GM19240 (cell line): ENCODE data around the gene LRP1B.

ENCODE experiments used
- DNase-seq: peaks from one replicate; pipeline ENCODE4 v3.0.0; 2011; ENCODE audit warnings: low spot score; ENCODE audit not compliant: insufficient read length

Gene LRP1B

DNA sequence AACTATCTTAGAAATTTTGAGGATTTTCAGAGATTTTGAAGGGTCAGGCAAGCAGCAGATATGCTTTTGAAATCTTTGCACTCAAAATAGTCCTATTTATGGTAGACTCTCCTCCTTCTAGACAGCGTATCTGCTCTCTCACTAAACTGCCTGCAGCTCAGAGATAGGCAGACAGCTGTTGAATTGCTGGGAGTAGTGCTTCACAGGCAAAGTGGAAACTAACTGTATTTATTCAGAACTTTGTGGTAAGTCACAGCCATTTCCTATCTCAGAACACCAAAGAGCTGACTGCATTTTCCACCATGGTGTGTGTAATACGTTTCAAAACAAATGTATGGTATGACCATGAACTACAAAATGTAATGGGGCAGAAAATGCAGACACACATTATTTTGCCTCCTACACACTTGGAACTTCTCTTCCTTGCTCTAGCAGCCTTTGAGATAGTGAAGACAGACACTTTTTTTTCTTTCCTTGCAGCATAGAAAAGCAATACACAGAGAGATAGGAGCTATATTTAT is 352.4 kb downstream of the LRP1B start:
- DNase-seq, result no peak

- no peak for DNase-seq
Observed at GRCh38 chr2:141770530-141770929, 360.3 kb downstream of the LRP1B start.

DNA sequence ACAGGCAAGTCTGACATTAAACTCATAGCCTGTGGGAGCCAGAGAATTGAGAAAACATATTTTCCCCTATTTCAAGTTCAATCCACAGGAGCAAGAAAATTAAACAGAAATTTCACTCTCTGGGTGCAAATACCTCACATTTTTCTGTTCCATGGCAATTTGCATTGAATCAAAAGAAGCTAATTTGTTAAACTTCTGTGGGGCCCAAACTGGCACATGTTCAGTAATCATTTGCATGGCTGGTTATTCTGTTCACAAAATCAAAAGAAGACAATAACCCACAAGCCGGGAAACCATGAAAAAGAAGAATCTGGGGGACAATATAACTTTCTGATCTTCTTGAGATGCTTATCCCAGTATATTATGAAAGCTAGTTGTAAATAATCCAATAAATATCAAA is 363.1 kb downstream of the LRP1B start:
- no peak for DNase-seq

DNA sequence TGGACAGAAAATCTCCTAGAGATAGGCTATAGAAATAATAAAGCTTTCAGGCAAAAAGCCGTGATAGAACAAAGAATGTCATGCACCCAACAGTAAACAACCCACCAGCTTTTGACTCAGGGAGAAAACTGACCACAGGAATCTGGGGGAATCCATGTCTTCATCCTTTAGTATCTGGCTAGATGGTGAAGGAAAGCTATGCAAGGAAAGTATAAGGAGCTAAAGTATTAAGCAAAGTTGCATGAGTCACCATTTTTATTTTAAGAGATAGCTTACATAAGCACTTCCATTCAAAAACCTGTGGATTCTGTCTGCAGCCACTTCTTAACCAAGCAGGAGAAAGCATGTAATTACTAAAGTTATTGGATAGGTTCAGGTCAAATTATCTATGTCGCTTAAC is 363.8 kb downstream of the LRP1B start:
- DNase-seq, result no peak

- DNase-seq, result no peak
Observed at GRCh38 chr2:141766225-141766624, 364.6 kb downstream of the LRP1B start.

DNA sequence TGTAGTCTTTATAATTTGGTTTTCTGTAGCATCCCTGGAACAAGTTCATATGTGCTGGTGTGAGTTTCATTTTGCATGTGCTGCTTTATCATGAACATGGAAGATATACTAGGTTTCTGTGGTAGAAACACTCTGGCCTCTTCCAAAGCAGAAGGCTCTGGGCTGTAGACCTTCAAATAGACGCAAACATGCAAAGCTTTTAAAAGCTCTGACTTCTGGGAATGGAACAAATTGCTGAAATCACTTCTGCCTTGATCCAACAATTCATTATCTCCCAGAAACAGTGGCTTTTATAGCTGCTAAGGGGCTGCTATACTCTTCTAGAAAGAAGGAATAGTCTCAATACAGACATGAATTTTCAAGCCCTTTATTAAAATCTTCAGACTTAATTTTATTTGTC is 382.2 kb downstream of the LRP1B start:
- no peak for DNase-seq

GRCh38 chr2:141741652-141742051 is 389.2 kb downstream of the LRP1B start:
- DNase-seq, result no peak

DNA sequence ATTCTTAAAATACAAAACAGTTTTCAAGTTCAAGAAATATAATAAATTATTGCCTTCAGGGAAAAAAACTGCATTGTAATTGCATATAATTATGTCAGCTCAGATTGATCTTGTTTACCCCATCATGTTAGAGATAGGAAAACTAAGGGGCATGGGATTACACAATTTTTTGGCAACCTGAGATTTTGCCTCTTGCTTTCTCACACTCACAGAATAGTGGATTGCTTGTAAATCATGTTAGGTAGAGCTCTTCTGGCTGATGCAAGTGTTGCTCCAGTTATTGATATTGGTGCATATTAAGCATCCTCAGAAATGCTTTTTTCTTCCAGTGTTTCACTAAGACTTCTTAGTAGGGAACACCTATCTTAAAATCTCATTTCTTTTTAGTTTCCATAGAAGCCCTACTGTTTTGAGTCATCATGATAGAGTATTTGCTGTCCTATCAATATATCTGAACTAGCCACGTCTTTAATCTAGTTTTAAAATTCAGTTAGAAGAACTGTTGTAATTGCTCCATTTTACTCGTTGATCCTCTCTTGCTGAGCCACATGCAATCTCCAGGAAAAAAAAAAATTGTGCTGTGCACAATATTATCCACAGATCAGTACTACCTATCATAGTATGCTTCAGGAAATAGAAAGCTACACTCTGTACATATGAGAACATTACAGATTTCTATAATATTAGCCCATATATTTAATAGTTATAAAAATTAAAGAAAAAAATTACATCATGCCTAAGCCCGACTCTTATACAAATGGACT is 393.1 kb downstream of the LRP1B start:
- no peak for DNase-seq

GRCh38 chr2:141736466-141736865 is 394.4 kb downstream of the LRP1B start:
- no peak for DNase-seq

DNA sequence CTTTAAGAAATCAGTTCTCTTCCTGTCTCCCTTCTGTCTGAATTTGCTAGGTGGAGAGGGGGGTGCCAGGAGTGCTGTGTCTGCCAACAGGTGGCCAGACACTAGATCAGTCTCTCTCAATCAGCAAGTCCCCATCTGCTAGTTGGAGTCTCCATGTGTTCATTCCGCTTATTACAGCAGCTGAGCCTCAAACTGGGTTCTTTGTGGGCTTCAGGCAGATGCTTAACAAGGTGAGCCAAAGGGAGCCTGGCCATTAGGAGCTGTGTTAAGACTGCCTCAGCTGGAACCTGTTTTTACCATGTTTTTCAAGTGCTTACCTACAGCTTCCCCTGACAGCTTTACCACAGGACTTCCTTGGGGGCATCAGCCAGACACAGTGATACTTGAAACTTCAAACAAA is 401.9 kb downstream of the LRP1B start:
- DNase-seq, result no peak

- no peak for DNase-seq
Observed at GRCh38 chr2:141728142-141728541, 402.7 kb downstream of the LRP1B start.

DNA sequence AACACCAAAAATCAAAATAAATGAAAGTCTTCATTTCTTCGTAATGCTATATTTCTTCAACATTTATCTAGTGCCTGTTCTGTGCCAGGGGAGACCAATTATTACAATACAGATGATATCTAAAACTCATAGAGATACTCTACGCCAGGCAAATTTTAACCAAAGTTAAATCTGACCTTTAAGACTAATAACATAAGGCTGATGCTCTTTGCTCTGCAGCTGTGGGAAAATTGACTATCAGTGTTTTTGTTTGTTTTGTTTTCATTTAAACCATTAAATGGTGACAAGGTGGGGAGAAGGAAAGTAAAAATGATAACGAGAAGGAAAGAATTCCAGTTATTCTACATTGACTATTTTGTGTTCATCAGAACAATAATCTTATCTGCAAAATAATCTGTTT is 406.4 kb downstream of the LRP1B start:
- DNase-seq, result no peak

GRCh38 chr2:141723814-141724213 is 407.0 kb downstream of the LRP1B start:
- no peak for DNase-seq

- DNase-seq, result no peak
Observed at GRCh38 chr2:141720476-141720875, 410.3 kb downstream of the LRP1B start.

DNA sequence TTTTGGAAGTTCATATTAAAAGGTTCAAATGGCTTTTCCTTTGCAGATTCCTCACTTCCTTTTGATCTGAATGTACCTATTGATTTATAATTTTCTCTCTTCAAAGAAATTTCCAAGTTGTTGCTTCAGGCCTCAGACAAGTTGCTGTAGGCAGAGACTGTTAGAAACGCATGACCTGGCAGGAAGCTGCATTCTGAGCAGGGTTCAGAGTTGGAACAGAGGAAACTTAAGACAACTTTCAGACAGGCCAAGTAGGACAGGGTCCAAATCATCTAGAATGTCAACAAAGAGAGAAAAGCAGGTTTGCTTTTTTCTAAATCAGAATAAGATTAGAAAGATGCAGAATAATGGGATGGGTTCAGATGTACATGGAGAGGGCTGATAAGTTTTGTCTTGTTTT is 416.3 kb downstream of the LRP1B start:
- no peak for DNase-seq

GRCh38 chr2:141711627-141712026 is 419.2 kb downstream of the LRP1B start:
- DNase-seq, result no peak

DNA sequence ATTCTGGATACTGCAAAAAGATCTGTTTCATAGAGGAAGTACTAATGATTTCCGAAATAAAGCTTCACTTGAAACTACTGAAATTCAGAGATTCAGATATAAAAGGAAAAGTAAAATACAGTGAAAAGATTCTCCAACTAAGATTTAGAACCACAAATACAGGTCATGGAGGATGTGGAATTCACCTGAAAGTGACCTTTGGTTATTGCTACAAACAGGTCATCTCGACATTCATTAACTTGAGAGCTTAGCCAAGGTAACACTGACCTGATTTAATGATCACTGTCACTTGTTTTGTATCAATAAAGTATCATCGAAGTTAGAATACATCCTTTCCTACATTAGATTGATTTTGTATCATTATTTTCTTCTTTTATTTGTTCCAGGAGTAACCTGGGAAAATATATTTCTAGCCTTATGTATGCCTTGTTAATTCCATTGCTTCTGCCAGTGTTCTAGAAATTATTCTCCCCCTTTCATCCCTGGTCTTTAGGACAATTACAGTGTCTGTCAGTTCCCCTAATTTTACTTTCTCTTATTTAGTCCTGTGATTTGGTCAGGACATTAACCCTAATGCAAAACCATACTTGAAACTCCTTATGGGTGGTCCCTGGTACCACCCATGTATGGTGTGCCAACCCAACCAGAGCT is 420.1 kb downstream of the LRP1B start:
- no peak for DNase-seq

DNA sequence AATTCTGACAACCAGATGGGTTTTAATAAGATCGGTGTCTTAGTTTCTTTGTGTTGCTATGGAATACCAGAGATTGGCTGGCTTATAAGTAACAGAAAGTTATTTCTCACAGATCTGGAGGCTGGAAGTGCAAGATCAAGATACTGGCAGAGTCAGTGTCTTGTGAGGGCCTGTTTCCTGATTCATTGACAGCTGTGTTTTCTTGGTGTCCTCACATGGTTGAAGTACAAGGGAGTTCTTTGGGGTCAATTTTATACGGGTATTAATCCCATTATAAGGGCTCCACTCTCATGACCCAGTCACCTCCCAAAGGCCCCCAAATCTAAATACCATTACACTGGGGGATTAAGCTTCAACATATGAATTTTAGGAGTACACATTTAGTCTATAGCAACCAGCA is 421.1 kb downstream of the LRP1B start:
- DNase-seq, result no peak

DNA sequence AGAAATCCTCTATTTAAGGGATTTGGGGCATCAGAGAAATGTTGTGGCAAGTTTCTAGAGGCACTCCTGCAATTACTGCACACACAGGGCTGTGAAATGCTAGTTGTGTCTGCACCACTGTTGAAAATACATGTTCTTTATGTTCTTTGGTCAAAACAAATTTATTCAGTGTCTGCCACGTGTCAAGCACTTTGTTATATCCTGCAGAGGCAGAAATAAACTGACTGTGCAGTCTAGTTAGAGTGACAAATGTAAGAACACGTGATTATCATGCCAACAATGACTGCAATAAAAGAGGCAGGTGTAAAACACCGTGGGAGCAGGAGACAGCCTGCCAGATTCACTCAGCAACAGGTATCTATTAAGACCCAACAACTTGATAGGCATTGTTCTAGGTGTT is 423.3 kb downstream of the LRP1B start:
- no peak for DNase-seq

DNA sequence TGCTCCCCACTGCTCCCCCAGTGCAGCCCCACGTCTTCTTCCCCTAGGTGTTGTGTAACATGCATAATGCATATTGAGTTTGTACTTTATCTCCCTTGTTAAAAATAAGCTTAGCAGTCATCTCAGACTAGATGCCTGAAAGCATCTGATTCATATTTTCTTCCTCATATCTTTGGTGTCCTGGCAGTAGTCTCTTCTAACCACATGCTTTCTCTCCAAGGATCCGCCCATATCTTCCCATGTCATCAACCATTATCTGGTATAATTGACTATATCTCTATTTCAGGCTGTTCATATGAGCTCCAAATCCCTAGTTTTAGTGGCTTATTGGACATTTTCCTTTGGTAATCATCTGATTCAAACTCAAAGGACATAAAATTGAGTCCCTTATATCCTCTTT is 426.3 kb downstream of the LRP1B start:
- no peak for DNase-seq

DNA sequence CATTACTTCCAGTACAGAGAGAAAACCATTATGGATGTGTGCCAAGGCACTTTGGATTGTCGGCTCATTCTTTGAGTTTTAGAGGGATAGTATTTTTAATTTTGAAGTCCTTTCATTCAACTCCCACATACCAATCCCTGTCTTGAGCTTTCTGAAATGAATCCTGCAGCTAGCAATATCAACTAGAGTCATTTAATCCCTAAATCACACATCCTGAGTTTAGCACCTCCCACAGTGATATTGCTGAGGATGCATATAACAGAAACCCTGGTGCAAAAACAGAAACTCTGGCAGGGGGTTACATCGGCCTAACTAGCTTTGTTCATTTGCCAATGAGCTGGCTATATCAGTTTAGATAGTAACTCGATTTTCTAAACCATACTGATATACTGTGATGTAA is 427.3 kb downstream of the LRP1B start:
- no peak for DNase-seq

DNA sequence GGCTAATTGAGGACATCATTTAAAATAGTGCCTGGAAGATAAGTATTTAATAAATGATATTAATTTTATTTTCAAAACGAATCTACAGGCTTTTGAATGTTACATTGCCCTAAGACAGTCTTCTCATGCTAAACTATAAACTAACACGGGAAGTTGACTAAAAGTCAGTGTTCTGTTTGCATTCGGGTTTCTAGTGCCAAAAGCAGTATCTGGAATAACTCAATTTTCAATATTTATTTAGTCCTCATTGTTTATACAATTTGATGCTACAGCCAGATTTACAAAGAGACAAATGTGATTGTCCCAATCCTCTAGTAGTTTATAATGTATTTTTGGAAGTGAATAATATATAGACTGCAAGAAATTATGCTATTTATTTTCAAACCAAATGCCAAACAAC is 429.2 kb downstream of the LRP1B start:
- DNase-seq, result no peak

- no peak for DNase-seq
Observed at GRCh38 chr2:141699573-141699972, 431.2 kb downstream of the LRP1B start.
